Spleen (tissue), 7 donors: ENCODE results near the gene ZNF207.

Experiments
- CTCF ChIP-seq, 11 experiments: fragments of 200-600 bp in 7 of 11; fragments of 450-650 bp in 4 of 11; sonication (generic) in 4 of 11; IDR thresholded peaks in 8 of 11; conservative IDR thresholded peaks in 3 of 11; 1 replicate in 7 of 11; 2 replicates in 4 of 11; pipeline versions ENCODE4 v1.4.0 to v1.8.0; 2016 to 2021; ENCODE audit warnings: antibody characterized with exemption in 11 of 11, inconsistent platforms in 4 of 11, mild to moderate bottlenecking in 1 of 11
- POLR2AphosphoS5 ChIP-seq, 3 donors: sonication (generic); formaldehyde crosslinking; IDR thresholded peaks; one replicate each; pipeline ENCODE4 v1.5.1; 2017; ENCODE audit warnings: antibody characterized with exemption in 3 of 3
- donor health status: DM: no; HTN: no; CAD: no; lungs with moderate emphysema.
- donor health status: DM: no; HTN: no; CAD: no.
- donor health status: DM: no; HTN: no; CAD: no.

GRCh38 chr17:32330147-32330546, 19.8 kb upstream of the ZNF207 start:
- TF ChIP-seq CTCF (IDR thresholded peaks at IDR 0.05 in 8 of 11, conservative IDR thresholded peaks at IDR 0.05 in 3 of 11) (no peak), POLR2AphosphoS5 (IDR thresholded peaks at IDR 0.05) (no peak)
